Testis (tissue), 2 donors: ENCODE data around the gene FLAD1.

Source experiments
- CTCF ChIP-seq, 3 experiments: fragments of 450-650 bp in 2 of 3; fragments of 200-600 bp in 1 of 3; sonication (generic) in 1 of 3; IDR thresholded peaks; one replicate each; pipeline ENCODE4 v1.5.1; 2016 to 2019; ENCODE audit warnings: antibody characterized with exemption in 3 of 3, mild to moderate bottlenecking in 2 of 3, moderate library complexity in 1 of 3
- POLR2A ChIP-seq: fragments of 450-650 bp; IDR thresholded peaks from one replicate; pipeline ENCODE4 v1.6.1; 2017; ENCODE audit warnings: antibody characterized with exemption, mild to moderate bottlenecking, moderate library complexity

- TF ChIP-seq CTCF (IDR thresholded peaks at IDR 0.05) = no peak
- no peak for TF ChIP-seq POLR2A
These were observed 28.4 kb downstream of the FLAD1 start for GRCh38 chr1:155011437-155012025.
